Thyroid gland (tissue), 4 donors: ENCODE data around the gene LRRIQ4.

Source experiments
- POLR2A ChIP-seq, 2 donors: fragments of 450-650 bp; IDR thresholded peaks; one replicate each; pipeline ENCODE4 v1.6.1; 2017; ENCODE audit warnings: antibody characterized with exemption in 2 of 2, mild to moderate bottlenecking in 2 of 2, moderate library complexity in 1 of 2
- TF ChIP-seq, protein P1 (sequence below), 6 experiments: fragments of 200-600 bp in 3 of 6; fragments of 450-650 bp in 3 of 6; sonication (generic) in 3 of 6; IDR thresholded peaks; one replicate each; pipeline ENCODE4 v1.5.1; 2016 to 2019; ENCODE audit warnings: antibody characterized with exemption in 6 of 6, mild to moderate bottlenecking in 2 of 6, inconsistent platforms in 1 of 6, moderate library complexity in 1 of 6

DNA sequence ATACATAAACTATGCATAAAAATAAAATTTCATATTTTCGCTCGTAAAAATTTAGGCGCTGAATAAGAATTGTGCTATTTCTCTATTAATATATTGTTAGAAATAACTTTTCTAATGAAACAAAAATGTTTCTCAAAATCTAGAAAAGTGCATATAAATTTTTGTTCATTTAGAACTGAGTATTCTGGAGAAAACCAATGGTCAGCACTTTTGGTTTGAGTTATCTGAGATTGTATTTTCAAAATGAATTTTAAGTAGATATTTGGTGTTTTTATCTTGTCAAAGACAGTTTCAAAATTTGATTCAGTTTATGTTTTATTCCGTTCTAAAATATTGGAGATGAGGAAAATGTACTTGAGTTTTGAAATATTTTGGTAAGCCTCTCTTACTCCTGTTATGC is 25.6 kb upstream of the LRRIQ4 start:
- no peak for TF ChIP-seq POLR2A (IDR thresholded peaks at IDR 0.05)
- TF ChIP-seq, protein P1, sequence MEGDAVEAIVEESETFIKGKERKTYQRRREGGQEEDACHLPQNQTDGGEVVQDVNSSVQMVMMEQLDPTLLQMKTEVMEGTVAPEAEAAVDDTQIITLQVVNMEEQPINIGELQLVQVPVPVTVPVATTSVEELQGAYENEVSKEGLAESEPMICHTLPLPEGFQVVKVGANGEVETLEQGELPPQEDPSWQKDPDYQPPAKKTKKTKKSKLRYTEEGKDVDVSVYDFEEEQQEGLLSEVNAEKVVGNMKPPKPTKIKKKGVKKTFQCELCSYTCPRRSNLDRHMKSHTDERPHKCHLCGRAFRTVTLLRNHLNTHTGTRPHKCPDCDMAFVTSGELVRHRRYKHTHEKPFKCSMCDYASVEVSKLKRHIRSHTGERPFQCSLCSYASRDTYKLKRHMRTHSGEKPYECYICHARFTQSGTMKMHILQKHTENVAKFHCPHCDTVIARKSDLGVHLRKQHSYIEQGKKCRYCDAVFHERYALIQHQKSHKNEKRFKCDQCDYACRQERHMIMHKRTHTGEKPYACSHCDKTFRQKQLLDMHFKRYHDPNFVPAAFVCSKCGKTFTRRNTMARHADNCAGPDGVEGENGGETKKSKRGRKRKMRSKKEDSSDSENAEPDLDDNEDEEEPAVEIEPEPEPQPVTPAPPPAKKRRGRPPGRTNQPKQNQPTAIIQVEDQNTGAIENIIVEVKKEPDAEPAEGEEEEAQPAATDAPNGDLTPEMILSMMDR (IDR thresholded peaks at IDR 0.05), result no peak
